Psoas muscle (tissue), 8 donors: ENCODE data around the gene CABCOCO1. TPM values are rescaled to one million over a fixed set of nuclear protein-coding genes. Genes with fewer than 3 reads are reported as not detected.

ENCODE experiments used
- ATAC-seq, 4 donors: fragments of 200-7000 bp; cut with Tn5 transposase; one replicate each; pipeline ENCODE4 v1.9.1; 2020; ENCODE audit warnings: moderate library complexity in 3 of 4, mild to moderate bottlenecking in 2 of 4
- DNase-seq, 2 donors: peaks; one replicate each; pipeline ENCODE4 v3.0.0-alpha.2; 2020
- H3K27ac ChIP-seq: fragments of 200-600 bp; one replicate; pipeline ENCODE4 v1.8.0; 2022
- H3K27me3 ChIP-seq, 3 donors: fragments of 200-600 bp in 1 of 3; one replicate each; pipeline versions ENCODE4 v1.6.1 to v1.8.0; 2013 to 2022; ENCODE audit warnings: low read length in 2 of 3, mild to moderate bottlenecking in 2 of 3, moderate library complexity in 1 of 3; ENCODE audit not compliant: insufficient read depth in 3 of 3
- H3K36me3 ChIP-seq, 2 donors: fragments of 200-600 bp in 1 of 2; one replicate each; pipeline versions ENCODE4 v1.6.1 to v1.8.0; 2013 to 2022; ENCODE audit warnings: low read depth in 1 of 2, mild to moderate bottlenecking in 1 of 2, moderate library complexity in 1 of 2; ENCODE audit not compliant: insufficient read depth in 1 of 2
- H3K4me1 ChIP-seq: fragments of 200-600 bp; one replicate; pipeline ENCODE4 v1.8.0; 2022
- H3K4me3 ChIP-seq: fragments of 200-600 bp; one replicate; pipeline ENCODE4 v1.8.0; 2022; ENCODE audit warnings: mild to moderate bottlenecking
- H3K9me3 ChIP-seq: fragments of 200-600 bp; one replicate; pipeline ENCODE4 v1.8.0; 2022
- CTCF ChIP-seq: fragments of 200-600 bp; IDR thresholded peaks from one replicate; pipeline ENCODE4 v1.8.0; 2022; ENCODE audit warnings: antibody characterized with exemption
- WGBS, 3 donors: extraction: QIAGEN DNeasy Blood & Tissue Kit; methylation state at CpG; one replicate each; pipeline versions ENCODE4 v1.1.6 to v1.1.7; 2013; 5-methylcytosine and 5-hydroxymethylcytosine counted together
- intact Hi-C, 2 donors: fragments of 100-400 bp; cut with DNase I; formaldehyde crosslinking; loops; one replicate each; pipeline versions ENCODE4 v1.11.0 to v1.14.2; 2022
- polyA plus RNA-seq, 3 donors: library from polyadenylated mRNA; stranded (reverse); fragments of 200-250 nt; gene quantifications; one replicate each; pipeline ENCODE4 v1.2.3, GENCODE V29; 2013
- total RNA-seq, 4 donors: library from RNA; stranded (reverse); fragmentation: NEBNext Ultra II Directional in 2 of 4; extraction: Animal tissue kit (Norgen Biotek cat#: 25700) in 2 of 4; gene quantifications; one replicate each; pipeline versions ENCODE4 v1.2.1 to v1.2.4, GENCODE V29; 2021 to 2023
- donor health status: healthy with polysubstance abuse.
- donor health status: DM: no; HTN: no; CAD: no; lungs with moderate emphysema.
- donor health status: Bipolar disorder and iron deficiency.
- donor health status: healthy.
- donor health status: DM: yes; HTN: yes; CAD: no.
- donor health status: DM: no; HTN: no; CAD: no.
- donor health status: DM: no; HTN: no; CAD: no.
- donor health status: DM: yes; HTN: yes; CAD: no.

The CABCOCO1 gene
- total and polyA plus RNA-seq, 7 donors, result 0.03 to 0.04 TPM; not detected in 5

- intact Hi-C loops, result no loop called here
- 81 to 86% (median 82%) methylated on average over 1 of the region's 1 CpG for WGBS, 3 donors
- no peak for DNase-seq
Measured at GRCh38 chr10:61742812-61743211, 80.1 kb downstream of the CABCOCO1 start.

GRCh38 chr10:61744469-61744868 lies 81.7 kb downstream of the CABCOCO1 start:
- no peaks in the 10 kb centered on the region for H3K9me3 ChIP-seq
- H3K4me1 ChIP-seq, result no peaks in the 10 kb centered on the region
- H3K27me3 ChIP-seq, result no peaks in the 10 kb centered on the region
- intact Hi-C loops, result no loop called here
- 97 to 100% (median 97%) methylated on average over 1 of the region's 1 CpG for WGBS, 3 donors
- H3K36me3 ChIP-seq, result no peaks in the 10 kb centered on the region
- no peak for DNase-seq
- no peak for TF ChIP-seq CTCF
- H3K27ac ChIP-seq, result no peak overlapping the region
- no peak overlapping the region for H3K4me3 ChIP-seq
- ATAC-seq, result no peak

More at GRCh38 chr10:61742812-61743211, 80.1 kb downstream of the CABCOCO1 start:
- Histone ChIP-seq H3K4me3 (no peak overlapping the region), H3K27me3 (no peaks in the 10 kb centered on the region), H3K27ac (no peak overlapping the region), H3K36me3 (no peaks in the 10 kb centered on the region), H3K4me1 (no peaks in the 10 kb centered on the region), H3K9me3 (no peaks in the 10 kb centered on the region)
- TF ChIP-seq CTCF, result no peak
- ATAC-seq, result no peak

- Histone ChIP-seq H3K9me3 (no peaks in the 10 kb centered on the region), H3K36me3 (no peaks in the 10 kb centered on the region), H3K4me1 (no peaks in the 10 kb centered on the region), H3K4me3 (no peak overlapping the region), H3K27me3 (no peaks in the 10 kb centered on the region), H3K27ac (no peak overlapping the region)
- no peak for ATAC-seq
- intact Hi-C loops, result loop anchor here in 1 of 2 donors (5.0 kb wide), 1 partner anchor 91 kb away; no protein-coding TSS in a partner anchor
- DNase-seq, result no peak
- TF ChIP-seq CTCF, result no peak
- WGBS, 3 donors, result 78 to 83% (median 82%) methylated on average over 2 of the region's 2 CpGs
Measured at GRCh38 chr10:61746377-61746776, 83.6 kb downstream of the CABCOCO1 start.

GRCh38 chr10:61747307-61747706 lies 84.6 kb downstream of the CABCOCO1 start:
- no peak for TF ChIP-seq CTCF
- 93 to 99% (median 95%) methylated on average over 2 of the region's 2 CpGs for WGBS, 3 donors
- no peak overlapping the region for H3K27ac ChIP-seq
- H3K27me3 ChIP-seq, result no peaks in the 10 kb centered on the region
- no peaks in the 10 kb centered on the region for H3K9me3 ChIP-seq
- H3K4me3 ChIP-seq, result no peak overlapping the region
- no peaks in the 10 kb centered on the region for H3K36me3 ChIP-seq
- intact Hi-C loops, result loop anchor here in 1 of 2 donors (5.0 kb wide), 1 partner anchor 90 kb away; no protein-coding TSS in a partner anchor
- H3K4me1 ChIP-seq, result peaks cover 5% of the 10 kb centered on the region
- DNase-seq, result no peak
- no peak for ATAC-seq

GRCh38 chr10:61749291-61749690 lies 86.6 kb downstream of the CABCOCO1 start:
- Histone ChIP-seq H3K27me3 (no peaks in the 10 kb centered on the region), H3K36me3 (no peaks in the 10 kb centered on the region), H3K4me3 (no peak overlapping the region), H3K4me1 (peaks cover 11% of the 10 kb centered on the region), H3K27ac (no peak overlapping the region), H3K9me3 (no peaks in the 10 kb centered on the region)
- TF ChIP-seq CTCF, result no peak
- no peak for ATAC-seq
- WGBS, 3 donors, result 58 to 80% (median 59%) methylated on average over 3 of the region's 3 CpGs
- intact Hi-C loops, result loop anchor here in 1 of 2 donors (5.0 kb wide), 1 partner anchor 88 kb away; no protein-coding TSS in a partner anchor
- no peak for DNase-seq
